HepG2 (cell line): ENCODE results near the gene CYTH2. TPM values are rescaled to one million over a fixed set of nuclear protein-coding genes. Genes with fewer than 3 reads are reported as not detected.

Experiments
- ATF7-NPFF ChIP-seq: sonication (generic); formaldehyde crosslinking; IDR thresholded peaks from 2 replicates; pipeline ENCODE4 v1.8.1; 2023; ENCODE audit warnings: mild to moderate bottlenecking, low read depth, missing genetic modification reagents, moderate library complexity
- FOXA1 ChIP-seq, 2 experiments: fragments of 450-650 bp in 1 of 2; sonication (generic) in 1 of 2; formaldehyde crosslinking in 1 of 2; IDR thresholded peaks; 2 replicates each; pipeline versions ENCODE4 v1.4.0 to v1.6.1; 2016 to 2020; ENCODE audit warnings: missing genetic modification reagents in 1 of 2
- FOXO1 ChIP-seq: sonication (generic); formaldehyde crosslinking; IDR thresholded peaks from 2 replicates; pipeline ENCODE4 v1.4.0; 2020; ENCODE audit warnings: missing genetic modification reagents
- GABPA ChIP-seq, 2 experiments: IDR thresholded peaks; 2 replicates each; pipeline ENCODE4 v1.6.1; 2011 to 2016; ENCODE audit warnings: low read depth in 2 of 2, low read length in 1 of 2, missing biosample characterization in 1 of 2, missing genetic modification characterization in 1 of 2
- RARA ChIP-seq: IDR thresholded peaks from 2 replicates; pipeline ENCODE4 v1.6.1; 2016; ENCODE audit warnings: missing genetic modification reagents, missing compliant biosample characterization
- RFX5 ChIP-seq: IDR thresholded peaks from 2 replicates; pipeline ENCODE4 v1.6.1; 2011; ENCODE audit warnings: low read depth, low read length, improper control_type of control experiment
- SP140L ChIP-seq: sonication (generic); formaldehyde crosslinking; IDR thresholded peaks from 2 replicates; pipeline ENCODE4 v1.4.0; 2020; ENCODE audit warnings: missing genetic modification reagents, borderline replicate concordance
- SRSF1 ChIP-seq: fragments of 200-400 bp; formaldehyde crosslinking; optimal IDR thresholded peaks from 2 replicates; pipeline ENCODE3; 2017; ENCODE audit warnings: mild to moderate bottlenecking, low read depth, low read length, moderate library complexity
- TBL1XR1 ChIP-seq: fragments of 150-350 bp; IDR thresholded peaks from 2 replicates; pipeline ENCODE4 v1.6.1; 2014; ENCODE audit warnings: borderline replicate concordance, low read length; ENCODE audit not compliant: partially characterized antibody
- TBX3 ChIP-seq: fragments of 450-650 bp; IDR thresholded peaks from 2 replicates; pipeline ENCODE4 v1.6.1; 2017; ENCODE audit warnings: antibody characterized with exemption, mild to moderate bottlenecking, inconsistent platforms, borderline replicate concordance
- ZNF136 ChIP-seq: sonication (generic); formaldehyde crosslinking; IDR thresholded peaks from 2 replicates; pipeline ENCODE4 v1.8.1; 2022; ENCODE audit warnings: low read depth, mild to moderate bottlenecking, moderate library complexity, missing genetic modification reagents
- ZNF331 ChIP-seq: sonication (generic); formaldehyde crosslinking; IDR thresholded peaks from 2 replicates; pipeline ENCODE4 v1.4.0; 2020; ENCODE audit warnings: missing genetic modification reagents
- ZNF644 ChIP-seq: IDR thresholded peaks from 2 replicates; pipeline ENCODE4 v1.6.1; 2016; ENCODE audit warnings: low read depth
- polyA plus RNA-seq, 8 experiments: library from polyadenylated mRNA; depleted of rRNA in 3 of 8; stranded (reverse) in 7 of 8; unstranded in 1 of 8; fragments of >200 nt; fragmentation: Illumina TruSeq in 4 of 8; extraction: Trizol in 4 of 8; gene quantifications; 2 replicates each; pipeline versions ENCODE4 v1.2.1 to v1.2.3, GENCODE V29; 2011 to 2016; ENCODE audit warnings: low read depth in 4 of 8, missing spikeins in 1 of 8, mixed read lengths in 1 of 8; ENCODE audit not compliant: insufficient read depth in 1 of 8
- total RNA-seq, 5 experiments: library from RNA; depleted of rRNA; stranded (reverse); fragments of >200 nt; fragmentation: Illumina TruSeq; extraction: Trizol; gene quantifications; 2 replicates each; pipeline ENCODE4 v1.2.3, GENCODE V29; 2016; ENCODE audit warnings: low read depth in 1 of 5
- TF ChIP-seq, protein P1 (sequence below): sonication (generic); formaldehyde crosslinking; IDR thresholded peaks from 2 replicates; pipeline ENCODE4 v1.4.0; 2020; ENCODE audit warnings: missing genetic modification reagents, borderline replicate concordance
- TF ChIP-seq, protein P2 (sequence below): sonication (generic); formaldehyde crosslinking; IDR thresholded peaks from 2 replicates; pipeline ENCODE4 v1.4.0; 2020; ENCODE audit warnings: mild to moderate bottlenecking, missing genetic modification reagents
- TF ChIP-seq, protein P3 (sequence below): sonication (generic); formaldehyde crosslinking; IDR thresholded peaks from 2 replicates; pipeline ENCODE4 v1.5.0; 2020; ENCODE audit warnings: mild to moderate bottlenecking, missing genetic modification reagents, borderline replicate concordance
- TF ChIP-seq, protein P4 (sequence below): sonication (generic); formaldehyde crosslinking; conservative IDR thresholded peaks from 2 replicates; pipeline ENCODE4 v1.4.0; 2020; ENCODE audit warnings: missing genetic modification reagents
- TF ChIP-seq, protein P5 (sequence below): conservative IDR thresholded peaks from 2 replicates; pipeline ENCODE4 v1.6.1; 2018; ENCODE audit warnings: missing genetic modification reagents

The CYTH2 gene
- total and polyA plus RNA-seq, 2 of the 13 experiments (the other 11 are each of a cell fraction or from before 2014, with no cell fraction given), result 16.5 to 39.3 TPM

DNA sequence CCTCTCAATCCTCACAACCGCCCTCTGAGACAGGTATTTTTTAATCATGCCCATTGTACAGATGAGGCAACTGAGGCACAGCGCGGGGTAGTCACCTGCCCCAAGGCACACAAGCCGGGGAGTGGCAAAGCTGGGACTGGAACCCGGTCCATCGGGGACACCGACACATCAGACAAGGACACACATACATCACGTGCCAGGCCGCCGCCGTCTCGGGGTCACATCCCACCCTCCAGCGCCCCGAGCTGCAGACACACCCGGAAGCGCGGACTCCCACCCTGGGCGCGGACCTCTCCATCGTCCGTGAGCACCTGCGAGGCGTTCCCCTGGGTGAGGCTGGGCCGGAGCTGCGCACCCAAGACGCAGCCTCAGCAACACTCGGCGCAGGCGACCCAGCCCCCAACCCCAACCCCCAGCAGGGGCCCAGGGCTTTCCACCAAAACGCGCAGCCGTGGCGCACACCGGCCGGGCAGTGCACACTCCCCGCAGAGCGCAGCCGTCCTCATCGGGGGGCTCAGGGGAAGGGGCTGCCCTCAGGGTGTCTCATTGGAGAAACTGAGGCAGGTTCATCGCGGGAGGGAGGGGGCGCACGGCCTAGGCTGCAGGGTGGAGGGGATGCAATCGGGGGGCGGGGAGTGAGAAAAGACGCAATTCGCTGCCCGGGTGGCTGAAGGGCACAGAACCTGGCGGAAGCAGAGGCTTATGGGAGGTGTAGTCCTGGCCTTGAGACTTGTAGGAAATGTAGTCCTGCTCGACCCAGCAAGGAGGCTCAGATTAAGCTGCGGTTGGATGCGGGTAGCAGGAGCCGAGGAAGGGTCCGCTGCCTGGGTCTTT, 44.3 kb downstream of the CYTH2 start (continued):
- TF ChIP-seq, protein P1, sequence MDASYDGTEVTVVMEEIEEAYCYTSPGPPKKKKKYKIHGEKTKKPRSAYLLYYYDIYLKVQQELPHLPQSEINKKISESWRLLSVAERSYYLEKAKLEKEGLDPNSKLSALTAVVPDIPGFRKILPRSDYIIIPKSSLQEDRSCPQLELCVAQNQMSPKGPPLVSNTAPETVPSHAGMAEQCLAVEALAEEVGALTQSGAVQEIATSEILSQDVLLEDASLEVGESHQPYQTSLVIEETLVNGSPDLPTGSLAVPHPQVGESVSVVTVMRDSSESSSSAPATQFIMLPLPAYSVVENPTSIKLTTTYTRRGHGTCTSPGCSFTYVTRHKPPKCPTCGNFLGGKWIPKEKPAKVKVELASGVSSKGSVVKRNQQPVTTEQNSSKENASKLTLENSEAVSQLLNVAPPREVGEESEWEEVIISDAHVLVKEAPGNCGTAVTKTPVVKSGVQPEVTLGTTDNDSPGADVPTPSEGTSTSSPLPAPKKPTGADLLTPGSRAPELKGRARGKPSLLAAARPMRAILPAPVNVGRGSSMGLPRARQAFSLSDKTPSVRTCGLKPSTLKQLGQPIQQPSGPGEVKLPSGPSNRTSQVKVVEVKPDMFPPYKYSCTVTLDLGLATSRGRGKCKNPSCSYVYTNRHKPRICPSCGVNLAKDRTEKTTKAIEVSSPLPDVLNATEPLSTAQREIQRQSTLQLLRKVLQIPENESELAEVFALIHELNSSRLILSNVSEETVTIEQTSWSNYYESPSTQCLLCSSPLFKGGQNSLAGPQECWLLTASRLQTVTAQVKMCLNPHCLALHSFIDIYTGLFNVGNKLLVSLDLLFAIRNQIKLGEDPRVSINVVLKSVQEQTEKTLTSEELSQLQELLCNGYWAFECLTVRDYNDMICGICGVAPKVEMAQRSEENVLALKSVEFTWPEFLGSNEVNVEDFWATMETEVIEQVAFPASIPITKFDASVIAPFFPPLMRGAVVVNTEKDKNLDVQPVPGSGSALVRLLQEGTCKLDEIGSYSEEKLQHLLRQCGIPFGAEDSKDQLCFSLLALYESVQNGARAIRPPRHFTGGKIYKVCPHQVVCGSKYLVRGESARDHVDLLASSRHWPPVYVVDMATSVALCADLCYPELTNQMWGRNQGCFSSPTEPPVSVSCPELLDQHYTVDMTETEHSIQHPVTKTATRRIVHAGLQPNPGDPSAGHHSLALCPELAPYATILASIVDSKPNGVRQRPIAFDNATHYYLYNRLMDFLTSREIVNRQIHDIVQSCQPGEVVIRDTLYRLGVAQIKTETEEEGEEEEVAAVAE (CRISPR knock-in tag), result no peak
- TF ChIP-seq, protein P2, sequence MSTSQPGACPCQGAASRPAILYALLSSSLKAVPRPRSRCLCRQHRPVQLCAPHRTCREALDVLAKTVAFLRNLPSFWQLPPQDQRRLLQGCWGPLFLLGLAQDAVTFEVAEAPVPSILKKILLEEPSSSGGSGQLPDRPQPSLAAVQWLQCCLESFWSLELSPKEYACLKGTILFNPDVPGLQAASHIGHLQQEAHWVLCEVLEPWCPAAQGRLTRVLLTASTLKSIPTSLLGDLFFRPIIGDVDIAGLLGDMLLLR (CRISPR knock-in tag), result no peak
- TF ChIP-seq SRSF1, result no peak
- TF ChIP-seq ZNF136 (CRISPR knock-in tag), result no peak
- TF ChIP-seq FOXA1 (IDR thresholded peaks at IDR 0.05), result no peak
- no peak for TF ChIP-seq FOXA1 (CRISPR knock-in tag; IDR thresholded peaks at IDR 0.05)
- TF ChIP-seq, protein P3, sequence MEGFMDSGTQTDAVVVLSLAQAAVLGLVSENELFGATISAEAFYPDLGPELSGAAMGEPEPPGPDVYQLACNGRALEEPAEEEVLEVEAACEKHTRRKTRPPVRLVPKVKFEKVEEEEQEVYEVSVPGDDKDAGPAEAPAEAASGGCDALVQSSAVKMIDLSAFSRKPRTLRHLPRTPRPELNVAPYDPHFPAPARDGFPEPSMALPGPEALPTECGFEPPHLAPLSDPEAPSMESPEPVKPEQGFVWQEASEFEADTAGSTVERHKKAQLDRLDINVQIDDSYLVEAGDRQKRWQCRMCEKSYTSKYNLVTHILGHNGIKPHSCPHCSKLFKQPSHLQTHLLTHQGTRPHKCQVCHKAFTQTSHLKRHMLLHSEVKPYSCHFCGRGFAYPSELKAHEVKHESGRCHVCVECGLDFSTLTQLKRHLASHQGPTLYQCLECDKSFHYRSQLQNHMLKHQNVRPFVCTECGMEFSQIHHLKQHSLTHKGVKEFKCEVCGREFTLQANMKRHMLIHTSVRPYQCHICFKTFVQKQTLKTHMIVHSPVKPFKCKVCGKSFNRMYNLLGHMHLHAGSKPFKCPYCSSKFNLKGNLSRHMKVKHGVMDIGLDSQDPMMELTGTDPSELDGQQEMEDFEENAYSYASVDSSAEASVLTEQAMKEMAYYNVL (CRISPR knock-in tag), result no peak
- no peak for TF ChIP-seq FOXO1
- TF ChIP-seq TBL1XR1, result no peak
- TF ChIP-seq RARA (CRISPR knock-in tag), result no peak
- peak; percentile 43; the same call in 1 of the 2 replicates for TF ChIP-seq ATF7-NPFF
- TF ChIP-seq ZNF331, result 0 out of 2 replicates have a peak, but pooled peaks have one; percentile 15
- TF ChIP-seq RFX5, result no peak
- TF ChIP-seq SP140L (CRISPR knock-in tag), result no peak
- TF ChIP-seq GABPA (IDR thresholded peaks at IDR 0.05; ENCODE audit: low read depth, low read length), result peak; percentile 35
- peak; percentile 88 for TF ChIP-seq GABPA (CRISPR knock-in tag; IDR thresholded peaks at IDR 0.05; ENCODE audit: low read depth)
- TF ChIP-seq, protein P4, sequence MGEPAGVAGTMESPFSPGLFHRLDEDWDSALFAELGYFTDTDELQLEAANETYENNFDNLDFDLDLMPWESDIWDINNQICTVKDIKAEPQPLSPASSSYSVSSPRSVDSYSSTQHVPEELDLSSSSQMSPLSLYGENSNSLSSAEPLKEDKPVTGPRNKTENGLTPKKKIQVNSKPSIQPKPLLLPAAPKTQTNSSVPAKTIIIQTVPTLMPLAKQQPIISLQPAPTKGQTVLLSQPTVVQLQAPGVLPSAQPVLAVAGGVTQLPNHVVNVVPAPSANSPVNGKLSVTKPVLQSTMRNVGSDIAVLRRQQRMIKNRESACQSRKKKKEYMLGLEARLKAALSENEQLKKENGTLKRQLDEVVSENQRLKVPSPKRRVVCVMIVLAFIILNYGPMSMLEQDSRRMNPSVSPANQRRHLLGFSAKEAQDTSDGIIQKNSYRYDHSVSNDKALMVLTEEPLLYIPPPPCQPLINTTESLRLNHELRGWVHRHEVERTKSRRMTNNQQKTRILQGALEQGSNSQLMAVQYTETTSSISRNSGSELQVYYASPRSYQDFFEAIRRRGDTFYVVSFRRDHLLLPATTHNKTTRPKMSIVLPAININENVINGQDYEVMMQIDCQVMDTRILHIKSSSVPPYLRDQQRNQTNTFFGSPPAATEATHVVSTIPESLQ (CRISPR knock-in tag), result no peak
- no peak for TF ChIP-seq ZNF644 (CRISPR knock-in tag)
- TF ChIP-seq, protein P5, sequence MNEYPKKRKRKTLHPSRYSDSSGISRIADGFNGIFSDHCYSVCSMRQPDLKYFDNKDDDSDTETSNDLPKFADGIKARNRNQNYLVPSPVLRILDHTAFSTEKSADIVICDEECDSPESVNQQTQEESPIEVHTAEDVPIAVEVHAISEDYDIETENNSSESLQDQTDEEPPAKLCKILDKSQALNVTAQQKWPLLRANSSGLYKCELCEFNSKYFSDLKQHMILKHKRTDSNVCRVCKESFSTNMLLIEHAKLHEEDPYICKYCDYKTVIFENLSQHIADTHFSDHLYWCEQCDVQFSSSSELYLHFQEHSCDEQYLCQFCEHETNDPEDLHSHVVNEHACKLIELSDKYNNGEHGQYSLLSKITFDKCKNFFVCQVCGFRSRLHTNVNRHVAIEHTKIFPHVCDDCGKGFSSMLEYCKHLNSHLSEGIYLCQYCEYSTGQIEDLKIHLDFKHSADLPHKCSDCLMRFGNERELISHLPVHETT, result no peak
- TF ChIP-seq TBX3, result no peak
